ENCODE data around the gene RPS16. TPM values are rescaled to one million over a fixed set of nuclear protein-coding genes. Genes with fewer than 3 reads are reported as not detected.

Gene RPS16
- total RNA-seq, 1 donor from 2014 or later = 1,329 TPM

GRCh38 chr19:39390451-39390750 is 45.3 kb downstream of the RPS16 start:
- DNase-seq (ENCODE audit: low read depth) (no peak), FAIRE-seq (no peak)
- peaks cover 30% of the 10 kb centered on the region for H3K36me3 ChIP-seq (ENCODE audit: insufficient read depth, low read length)
- H3K27me3 ChIP-seq (ENCODE audit: insufficient read depth, low read length) = no peaks in the 10 kb centered on the region
- peaks cover 14% of the 10 kb centered on the region for H4K20me1 ChIP-seq (ENCODE audit: insufficient read depth, low read length)
- Mint-ChIP-seq H3K4me3 (ENCODE audit: unreplicated experiment) (peak overlapping the region; percentile 99), H3K9me3 (ENCODE audit: unreplicated experiment) (no peaks in the 10 kb centered on the region), H3K27me3 (ENCODE audit: low read depth, unreplicated experiment) (no peaks in the 10 kb centered on the region), H3K36me3 (ENCODE audit: low read depth, unreplicated experiment) (peaks cover 11% of the 10 kb centered on the region), H3K4me1 (ENCODE audit: low read depth, unreplicated experiment) (peaks cover 14% of the 10 kb centered on the region), H3K27ac (ENCODE audit: unreplicated experiment) (peak overlapping the region; percentile 97)
- H2AFZ ChIP-seq (ENCODE audit: low read depth, low read length) = peak overlapping the region; percentile 87
- H3K27ac ChIP-seq (ENCODE audit: low read depth, low read length) = peak overlapping the region; percentile 98
- peaks cover 16% of the 10 kb centered on the region for H3K4me1 ChIP-seq (ENCODE audit: insufficient read depth, low read length)
- peak overlapping the region; percentile 97 for H3K9ac ChIP-seq (ENCODE audit: low read length)
- H3K4me2 ChIP-seq (ENCODE audit: low read length) = peak overlapping the region; percentile 93
- peak overlapping the region; percentile 94 for H3K4me3 ChIP-seq (ENCODE audit: insufficient read depth, low read depth, low read length)
- peaks cover 49% of the 10 kb centered on the region for H3K79me2 ChIP-seq (ENCODE audit: insufficient read depth, low read length)
- no peaks in the 10 kb centered on the region for H3K9me3 ChIP-seq (ENCODE audit: insufficient read depth, low read depth, low read length)
- TF ChIP-seq EZH2 (IDR thresholded peaks at IDR 0.05; ENCODE audit: insufficient read depth, low read length) (no peak), CTCF (IDR thresholded peaks at IDR 0.05; ENCODE audit: insufficient read depth, low read depth, low read length) (no peak)

- Mint-ChIP-seq H3K36me3 (ENCODE audit: low read depth, unreplicated experiment) (peaks cover 12% of the 10 kb centered on the region), H3K27me3 (ENCODE audit: low read depth, unreplicated experiment) (no peaks in the 10 kb centered on the region), H3K4me3 (ENCODE audit: unreplicated experiment) (peak overlapping the region; percentile 99), H3K4me1 (ENCODE audit: low read depth, unreplicated experiment) (peaks cover 12% of the 10 kb centered on the region), H3K27ac (ENCODE audit: unreplicated experiment) (peak overlapping the region; percentile 97), H3K9me3 (ENCODE audit: unreplicated experiment) (no peaks in the 10 kb centered on the region)
- peak overlapping the region; percentile 94 for H3K4me3 ChIP-seq (ENCODE audit: insufficient read depth, low read depth, low read length)
- TF ChIP-seq EZH2 (IDR thresholded peaks at IDR 0.05; ENCODE audit: insufficient read depth, low read length) (no peak), CTCF (IDR thresholded peaks at IDR 0.05; ENCODE audit: insufficient read depth, low read depth, low read length) (no peak)
- no peaks in the 10 kb centered on the region for H3K27me3 ChIP-seq (ENCODE audit: insufficient read depth, low read length)
- H3K27ac ChIP-seq (ENCODE audit: low read depth, low read length) = peak overlapping the region; percentile 98
- no peak for DNase-seq (ENCODE audit: low read depth)
- peaks cover 46% of the 10 kb centered on the region for H3K79me2 ChIP-seq (ENCODE audit: insufficient read depth, low read length)
- no peak for FAIRE-seq
- peaks cover 18% of the 10 kb centered on the region for H4K20me1 ChIP-seq (ENCODE audit: insufficient read depth, low read length)
- peak overlapping the region; percentile 97 for H3K9ac ChIP-seq (ENCODE audit: low read length)
- peaks cover 26% of the 10 kb centered on the region for H3K36me3 ChIP-seq (ENCODE audit: insufficient read depth, low read length)
- H3K4me2 ChIP-seq (ENCODE audit: low read length) = peak overlapping the region; percentile 93
- H3K4me1 ChIP-seq (ENCODE audit: insufficient read depth, low read length) = peaks cover 16% of the 10 kb centered on the region
- H3K9me3 ChIP-seq (ENCODE audit: insufficient read depth, low read depth, low read length) = no peaks in the 10 kb centered on the region
- no peak overlapping the region for H2AFZ ChIP-seq (ENCODE audit: low read depth, low read length)
These were observed 45.9 kb downstream of the RPS16 start for GRCh38 chr19:39389631-39390414.

DNA sequence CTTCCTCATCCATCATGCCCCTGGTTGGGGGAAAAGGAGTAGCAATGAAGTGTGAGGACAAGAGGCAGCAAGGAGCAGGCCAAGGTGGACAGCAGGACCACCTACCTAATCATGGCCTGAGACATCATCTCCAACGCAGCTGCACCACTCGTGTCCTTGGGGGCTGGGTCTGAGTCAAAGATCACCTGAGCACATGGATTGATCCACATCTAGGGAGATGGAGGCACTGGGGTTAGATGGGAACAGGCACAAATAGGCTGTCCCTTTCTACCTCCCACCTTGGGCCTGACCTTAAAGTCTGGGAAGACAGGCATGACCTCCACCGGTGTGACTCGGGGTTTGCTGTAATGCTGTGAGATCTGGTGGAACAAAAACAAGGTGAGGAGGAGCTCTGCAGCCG is 47.1 kb downstream of the RPS16 start:
- H4K20me1 ChIP-seq (ENCODE audit: insufficient read depth, low read length) = peaks cover 15% of the 10 kb centered on the region
- H3K9me3 ChIP-seq (ENCODE audit: insufficient read depth, low read depth, low read length) = no peaks in the 10 kb centered on the region
- no peak overlapping the region for H2AFZ ChIP-seq (ENCODE audit: low read depth, low read length)
- peaks cover 45% of the 10 kb centered on the region for H3K79me2 ChIP-seq (ENCODE audit: insufficient read depth, low read length)
- no peak overlapping the region for H3K27ac ChIP-seq (ENCODE audit: low read depth, low read length)
- Mint-ChIP-seq H3K27me3 (ENCODE audit: low read depth, unreplicated experiment) (no peaks in the 10 kb centered on the region), H3K4me3 (ENCODE audit: unreplicated experiment) (peak overlapping the region; percentile 54), H3K9me3 (ENCODE audit: unreplicated experiment) (no peaks in the 10 kb centered on the region), H3K36me3 (ENCODE audit: low read depth, unreplicated experiment) (peaks cover 12% of the 10 kb centered on the region), H3K4me1 (ENCODE audit: low read depth, unreplicated experiment) (peaks cover 12% of the 10 kb centered on the region), H3K27ac (ENCODE audit: unreplicated experiment) (no peak overlapping the region)
- no peak overlapping the region for H3K4me3 ChIP-seq (ENCODE audit: insufficient read depth, low read depth, low read length)
- no peak for FAIRE-seq
- H3K27me3 ChIP-seq (ENCODE audit: insufficient read depth, low read length) = no peaks in the 10 kb centered on the region
- peaks cover 16% of the 10 kb centered on the region for H3K4me1 ChIP-seq (ENCODE audit: insufficient read depth, low read length)
- H3K36me3 ChIP-seq (ENCODE audit: insufficient read depth, low read length) = peaks cover 26% of the 10 kb centered on the region
- H3K4me2 ChIP-seq (ENCODE audit: low read length) = no peak overlapping the region
- no peak for DNase-seq (ENCODE audit: low read depth)
- no peak overlapping the region for H3K9ac ChIP-seq (ENCODE audit: low read length)
- no peak for TF ChIP-seq CTCF (IDR thresholded peaks at IDR 0.05; ENCODE audit: insufficient read depth, low read depth, low read length)
